Measurements from ENCODE around the gene CD48. TPM values are rescaled to one million over a fixed set of nuclear protein-coding genes. Genes with fewer than 3 reads are reported as not detected.

The CD48 gene
- total RNA-seq, 1 experiment from 2014 or later: not detected

DNA sequence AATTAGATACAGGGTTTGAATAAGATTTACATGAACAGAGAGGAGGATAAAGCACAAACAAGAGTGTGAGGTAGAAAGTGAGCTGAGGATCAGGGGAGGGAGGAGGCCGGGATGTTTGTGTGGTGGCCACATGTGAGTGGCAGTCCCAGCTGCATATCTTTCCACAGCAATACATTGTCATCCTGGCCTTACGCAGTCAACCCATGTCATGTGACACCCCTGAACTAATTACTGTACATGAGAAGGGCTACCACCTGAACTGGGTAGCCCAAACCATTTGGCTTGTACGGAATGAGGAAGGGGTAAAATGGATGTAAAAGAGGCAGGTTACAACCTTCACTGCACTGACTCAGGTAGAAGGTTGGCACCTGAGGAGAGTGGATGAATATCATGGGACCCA lies 31.6 kb upstream of the CD48 start:
- TF ChIP-seq EZH2 (IDR thresholded peaks at IDR 0.05; ENCODE audit: borderline replicate concordance, low read depth, low read length, poor library complexity, severe bottlenecking): no peak
- TF ChIP-seq, protein P1, sequence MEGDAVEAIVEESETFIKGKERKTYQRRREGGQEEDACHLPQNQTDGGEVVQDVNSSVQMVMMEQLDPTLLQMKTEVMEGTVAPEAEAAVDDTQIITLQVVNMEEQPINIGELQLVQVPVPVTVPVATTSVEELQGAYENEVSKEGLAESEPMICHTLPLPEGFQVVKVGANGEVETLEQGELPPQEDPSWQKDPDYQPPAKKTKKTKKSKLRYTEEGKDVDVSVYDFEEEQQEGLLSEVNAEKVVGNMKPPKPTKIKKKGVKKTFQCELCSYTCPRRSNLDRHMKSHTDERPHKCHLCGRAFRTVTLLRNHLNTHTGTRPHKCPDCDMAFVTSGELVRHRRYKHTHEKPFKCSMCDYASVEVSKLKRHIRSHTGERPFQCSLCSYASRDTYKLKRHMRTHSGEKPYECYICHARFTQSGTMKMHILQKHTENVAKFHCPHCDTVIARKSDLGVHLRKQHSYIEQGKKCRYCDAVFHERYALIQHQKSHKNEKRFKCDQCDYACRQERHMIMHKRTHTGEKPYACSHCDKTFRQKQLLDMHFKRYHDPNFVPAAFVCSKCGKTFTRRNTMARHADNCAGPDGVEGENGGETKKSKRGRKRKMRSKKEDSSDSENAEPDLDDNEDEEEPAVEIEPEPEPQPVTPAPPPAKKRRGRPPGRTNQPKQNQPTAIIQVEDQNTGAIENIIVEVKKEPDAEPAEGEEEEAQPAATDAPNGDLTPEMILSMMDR (conservative IDR thresholded peaks at IDR 0.05; ENCODE audit: low read depth, low read length): no peak
- Histone ChIP-seq H3K9me3 (ENCODE audit: low read depth, low read length, poor library complexity, severe bottlenecking) (no peaks in the 10 kb centered on the region), H3K36me3 (ENCODE audit: insufficient read depth, low read length, poor library complexity, severe bottlenecking) (no peaks in the 10 kb centered on the region), H3K27me3 (replicated peaks; ENCODE audit: insufficient read depth, low read depth, low read length, poor library complexity) (peaks cover 3% of the 10 kb centered on the region), H3K27ac (ENCODE audit: low read depth, low read length, poor library complexity, severe bottlenecking) (no peak overlapping the region), H3K4me3 (ENCODE audit: low read depth, low read length, poor library complexity, severe bottlenecking) (no peak overlapping the region), H3K4me1 (ENCODE audit: insufficient read depth, low read length, poor library complexity, severe bottlenecking) (no peaks in the 10 kb centered on the region)
- intact Hi-C loops (cut with micrococcal nuclease; ENCODE audit: unreplicated experiment): no loop called here
- DNase-seq (ENCODE audit: low spot score): no peak
- BruUV-seq (replicated peaks): no TSS peak
- ChIA-PET CTCF (no interaction called here), POLR2A (ENCODE audit: low non-redundant PET) (no interaction called here)

- Histone ChIP-seq H3K36me3 (ENCODE audit: insufficient read depth, low read length, poor library complexity, severe bottlenecking) (no peaks in the 10 kb centered on the region), H3K4me3 (ENCODE audit: low read depth, low read length, poor library complexity, severe bottlenecking) (no peak overlapping the region), H3K4me1 (ENCODE audit: insufficient read depth, low read length, poor library complexity, severe bottlenecking) (no peaks in the 10 kb centered on the region), H3K27ac (ENCODE audit: low read depth, low read length, poor library complexity, severe bottlenecking) (no peak overlapping the region), H3K9me3 (ENCODE audit: low read depth, low read length, poor library complexity, severe bottlenecking) (no peaks in the 10 kb centered on the region), H3K27me3 (replicated peaks; ENCODE audit: insufficient read depth, low read depth, low read length, poor library complexity) (peaks cover 6% of the 10 kb centered on the region)
- DNase-seq (ENCODE audit: low spot score): no peak
- ChIA-PET POLR2A (ENCODE audit: low non-redundant PET) (no interaction called here), CTCF (no interaction called here)
- intact Hi-C loops (cut with micrococcal nuclease; ENCODE audit: unreplicated experiment): no loop called here
- BruUV-seq (replicated peaks): no TSS peak
- TF ChIP-seq, protein P1 (conservative IDR thresholded peaks at IDR 0.05; ENCODE audit: low read depth, low read length): no peak
- no peak for TF ChIP-seq EZH2 (IDR thresholded peaks at IDR 0.05; ENCODE audit: borderline replicate concordance, low read depth, low read length, poor library complexity, severe bottlenecking)
Measured at GRCh38 chr1:160742428-160743127, 31.0 kb upstream of the CD48 start.

- ChIA-PET CTCF (no interaction called here), POLR2A (ENCODE audit: low non-redundant PET) (no interaction called here)
- H3K4me3 ChIP-seq (ENCODE audit: low read depth, low read length, poor library complexity, severe bottlenecking): no peak overlapping the region
- H3K9me3 ChIP-seq (ENCODE audit: low read depth, low read length, poor library complexity, severe bottlenecking): no peaks in the 10 kb centered on the region
- no peak overlapping the region for H3K27ac ChIP-seq (ENCODE audit: low read depth, low read length, poor library complexity, severe bottlenecking)
- H3K36me3 ChIP-seq (ENCODE audit: insufficient read depth, low read length, poor library complexity, severe bottlenecking): no peaks in the 10 kb centered on the region
- no peaks in the 10 kb centered on the region for H3K4me1 ChIP-seq (ENCODE audit: insufficient read depth, low read length, poor library complexity, severe bottlenecking)
- H3K27me3 ChIP-seq (replicated peaks; ENCODE audit: insufficient read depth, low read depth, low read length, poor library complexity): peaks cover 6% of the 10 kb centered on the region
- intact Hi-C loops (cut with micrococcal nuclease; ENCODE audit: unreplicated experiment): no loop called here
- TF ChIP-seq EZH2 (IDR thresholded peaks at IDR 0.05; ENCODE audit: borderline replicate concordance, low read depth, low read length, poor library complexity, severe bottlenecking): no peak
- TF ChIP-seq, protein P1 (conservative IDR thresholded peaks at IDR 0.05; ENCODE audit: low read depth, low read length): 0 out of 2 replicates have a peak, but pooled peaks have one; percentile 9
- no peak for DNase-seq (ENCODE audit: low spot score)
- BruUV-seq (replicated peaks): no TSS peak
Measured at GRCh38 chr1:160741612-160742348, 30.2 kb upstream of the CD48 start.
